T-cell (primary cell): Measurements from ENCODE around the gene CLECL1. TPM values are rescaled to one million over a fixed set of nuclear protein-coding genes. Genes with fewer than 3 reads are reported as not detected.
A peak's percentile ranks its signal among the peaks of the same experiment; 100 is the strongest.
"Not testable (repeated sequence)": the region's sequence is repeated elsewhere in the genome, so short reads cannot be mapped to it uniquely, and the experiment has no call there.

Source experiments
- ATAC-seq, 4 experiments: fragments of 200-7000 bp in 3 of 4; fragments of 150-1000 bp in 1 of 4; cut with Tn5 transposase; replicated peaks in 1 of 4; 1 replicate in 3 of 4; 2 replicates in 1 of 4; pipeline ENCODE4 v1.10.0; 2021; ENCODE audit warnings: moderate library complexity in 3 of 4, mild to moderate bottlenecking in 2 of 4, moderate number of reproducible peaks in 1 of 4
- CTCF ChIA-PET, 2 donors: fragments of 300-600 bp; sonication (Branson Sonifier 250); formaldehyde crosslinking; loops; one replicate each; lab custom pipeline; 2022; ENCODE audit warnings: antibody characterized with exemption in 2 of 2; lab: Charles Lee
- POLR2A ChIA-PET, 2 donors: fragments of 300-600 bp; sonication (Branson Sonifier 250); formaldehyde crosslinking; loops; one replicate each; lab custom pipeline; 2022; ENCODE audit warnings: antibody characterized with exemption in 2 of 2; lab: Charles Lee
- DNase-seq, 35 experiments: peaks; one replicate each; pipeline versions ENCODE4 v3.0.0 to v3.0.0-alpha.2; 2013 to 2023
- H3K27ac ChIP-seq: one replicate; pipeline ENCODE4 v1.5.1; 2013; ENCODE audit warnings: low read length
- H3K27me3 ChIP-seq, 2 experiments: replicated peaks in 1 of 2; 1 replicate in 1 of 2; 2 replicates in 1 of 2; pipeline versions ENCODE4 v1.6.1 to v1.7.0; 2013; ENCODE audit warnings: low read length in 1 of 2, mixed read lengths in 1 of 2; ENCODE audit not compliant: control insufficient read depth in 2 of 2, insufficient read depth in 2 of 2; ENCODE audit errors: extremely low read depth in 1 of 2
- H3K36me3 ChIP-seq, 2 donors: 1 replicate in 1 of 2; 2 replicates in 1 of 2; pipeline versions ENCODE4 v1.6.1 to v1.7.0; 2013; ENCODE audit warnings: low read length in 1 of 2; ENCODE audit not compliant: control insufficient read depth in 2 of 2, insufficient read depth in 1 of 2; ENCODE audit errors: extremely low read depth in 1 of 2
- H3K4me1 ChIP-seq, 2 experiments: 1 replicate in 1 of 2; 2 replicates in 1 of 2; pipeline versions ENCODE4 v1.6.1 to v1.7.0; 2013; ENCODE audit warnings: low read length in 2 of 2, mixed read lengths in 1 of 2; ENCODE audit not compliant: insufficient read depth in 2 of 2, control insufficient read depth in 1 of 2; ENCODE audit errors: extremely low read depth in 1 of 2
- H3K4me3 ChIP-seq, 2 donors: 1 replicate in 1 of 2; 2 replicates in 1 of 2; pipeline versions ENCODE4 v1.5.1 to v1.7.0; 2013; ENCODE audit warnings: mild to moderate bottlenecking in 2 of 2, low read length in 1 of 2, moderate library complexity in 1 of 2; ENCODE audit not compliant: control insufficient read depth in 1 of 2; ENCODE audit errors: extremely low read depth in 1 of 2
- H3K9me3 ChIP-seq: 2 replicates; pipeline ENCODE4 v1.7.0; 2013
- H3K27ac Mint-ChIP-seq, 2 donors: one replicate each; pipeline ENCODE4 v1.8.0; 2020 to 2021; ENCODE audit warnings: mild to moderate bottlenecking in 2 of 2, mixed read lengths in 2 of 2
- H3K27me3 Mint-ChIP-seq, 2 donors: one replicate each; pipeline ENCODE4 v1.8.0; 2021 to 2022; ENCODE audit warnings: mixed read lengths in 2 of 2
- H3K36me3 Mint-ChIP-seq: one replicate; pipeline ENCODE4 v1.8.0; 2021; ENCODE audit warnings: mixed read lengths
- H3K4me1 Mint-ChIP-seq, 3 donors: one replicate each; pipeline ENCODE4 v1.8.0; 2020 to 2022; ENCODE audit warnings: mixed read lengths in 3 of 3, mild to moderate bottlenecking in 1 of 3
- H3K4me3 Mint-ChIP-seq, 3 donors: one replicate each; pipeline ENCODE4 v1.8.0; 2020 to 2022; ENCODE audit warnings: mild to moderate bottlenecking in 3 of 3, mixed read lengths in 3 of 3, moderate library complexity in 3 of 3
- H3K9me3 Mint-ChIP-seq, 3 donors: one replicate each; pipeline ENCODE4 v1.8.0; 2020 to 2022; ENCODE audit warnings: mixed read lengths in 3 of 3
- WGBS: methylation state at CpG from one replicate; pipeline ENCODE4 v1.1.5; 2013; ENCODE audit warnings: missing lambda C conversion rate; ENCODE audit not compliant: insufficient coverage; 5-methylcytosine and 5-hydroxymethylcytosine counted together
- total RNA-seq, 35 experiments: library from RNA in 6 of 35; stranded (reverse) in 6 of 35; fragments of 120-200 nt in 1 of 35; gene quantifications; one replicate each; pipeline versions ENCODE4 v1.2.1 to v1.2.4 and lab custom pipeline; 2013 to 2026

The CLECL1 gene
- total RNA-seq, 5 donors from 2014 or later (not counting 1 experiment from before 2014, with no cell fraction given): 1.1 to 4.4 (median 2.9) TPM

- Mint-ChIP-seq H3K36me3 (peaks cover 22% of the 10 kb centered on the region), H3K27ac (peak overlapping the region; percentile 93 to 96), H3K9me3 (peaks cover 6 to 17% (median 9%) of the 10 kb centered on the region in 3 donors), H3K4me1 (peaks cover 58 to 79% (median 66%) of the 10 kb centered on the region in 3 donors), H3K27me3 (no peaks in the 10 kb centered on the region), H3K4me3 (no peak overlapping the region)
- ChIA-PET CTCF (interaction anchor here (0.9 to 3.2 kb wide), 20 partner anchors 9 to 378 kb away, joined by 3 to 41 read pairs (median 4); no protein-coding TSS in a partner anchor), POLR2A (interaction anchor here (1.0 to 1.1 kb wide), 3 partner anchors 38 to 73 kb away, joined by 3 read pairs; partner anchors contain the start of gene CD69 (in 1 of the 2))
- WGBS: 86% methylated on average over 1 of the region's 3 CpGs
- no peaks in the 10 kb centered on the region for H3K9me3 ChIP-seq
- H3K27ac ChIP-seq: peak overlapping the region; percentile 84
- no peak overlapping the region for H3K4me3 ChIP-seq
- no peaks in the 10 kb centered on the region for H3K36me3 ChIP-seq
- DNase-seq: no peak
- no peak for ATAC-seq
- no peaks in the 10 kb centered on the region for H3K27me3 ChIP-seq
- peaks cover 14 to 21% of the 10 kb centered on the region in 2 experiments for H3K4me1 ChIP-seq
Measured at GRCh38 chr12:9708853-9709252, 24.0 kb downstream of the CLECL1 start.

GRCh38 chr12:9707864-9708808 lies 24.8 kb downstream of the CLECL1 start:
- no peaks in the 10 kb centered on the region for H3K27me3 Mint-ChIP-seq
- Histone ChIP-seq H3K4me3 (peak overlapping the region in 1 of 2 donors; percentile 29), H3K9me3 (no peaks in the 10 kb centered on the region), H3K36me3 (no peaks in the 10 kb centered on the region), H3K27me3 (no peaks in the 10 kb centered on the region), H3K4me1 (peaks cover 19 to 25% of the 10 kb centered on the region in 2 experiments), H3K27ac (peak overlapping the region; percentile 84)
- ChIA-PET POLR2A (interaction anchor here (0.6 to 1.1 kb wide), 7 partner anchors 17 to 87 kb away, joined by 3 to 4 read pairs (median 3); partner anchors contain the start of gene CD69 (in 1 of the 2)), CTCF (interaction anchor here (0.6 to 3.2 kb wide), 34 partner anchors 9 to 377 kb away, joined by 3 to 41 read pairs (median 4); partner anchors contain the start of gene CLEC2D (in 2 of the 2))
- peak overlapping the region; percentile 54 to 82 (median 59) for H3K4me3 Mint-ChIP-seq
- H3K36me3 Mint-ChIP-seq: peaks cover 22% of the 10 kb centered on the region
- 71% methylated on average over 2 of the region's 12 CpGs for WGBS
- DNase-seq (peak; percentile 47 to 86 (median 68)), ATAC-seq (peak; percentile 75 to 84 (median 82))
- H3K4me1 Mint-ChIP-seq: peaks cover 58 to 79% (median 65%) of the 10 kb centered on the region in 3 donors
- peaks cover 6 to 17% (median 9%) of the 10 kb centered on the region in 3 donors for H3K9me3 Mint-ChIP-seq
- H3K27ac Mint-ChIP-seq: peak overlapping the region; percentile 93 to 96

- Histone ChIP-seq H3K9me3 (no peaks in the 10 kb centered on the region), H3K4me1 (peaks cover 27% of the 10 kb centered on the region in 2 experiments), H3K36me3 (no peaks in the 10 kb centered on the region), H3K27ac (peak overlapping the region; percentile 84), H3K4me3 (no peak overlapping the region), H3K27me3 (no peaks in the 10 kb centered on the region)
- peak in 2 of 4 experiments; percentile 23 to 37 for ATAC-seq
- CTCF ChIA-PET: interaction anchor here (1.2 to 3.2 kb wide), 7 partner anchors 28 to 73 kb away, joined by 3 to 41 read pairs (median 12); partner anchors contain the start of gene CLEC2D (in 1 of the 2)
- H3K27ac Mint-ChIP-seq: peak overlapping the region; percentile 93 to 96
- H3K9me3 Mint-ChIP-seq: peaks cover 6 to 21% (median 10%) of the 10 kb centered on the region in 3 donors
- H3K4me3 Mint-ChIP-seq: peak overlapping the region; percentile 54 to 82 (median 59)
- POLR2A ChIA-PET: interaction anchor here in 1 of 2 donors (0.5 to 0.8 kb wide), 2 partner anchors 32 to 61 kb away, joined by 3 read pairs; no protein-coding TSS in a partner anchor
- peaks cover 22% of the 10 kb centered on the region for H3K36me3 Mint-ChIP-seq
- DNase-seq: peak in 3 of 35 experiments; percentile 11 to 29 (median 19)
- H3K4me1 Mint-ChIP-seq: peaks cover 65 to 82% (median 72%) of the 10 kb centered on the region in 3 donors
- no peaks in the 10 kb centered on the region for H3K27me3 Mint-ChIP-seq
Measured at GRCh38 chr12:9707356-9707755, 25.5 kb downstream of the CLECL1 start.

GRCh38 chr12:9706086-9706685 lies 26.7 kb downstream of the CLECL1 start:
- H3K4me3 ChIP-seq: no peak overlapping the region
- H3K9me3 ChIP-seq: no peaks in the 10 kb centered on the region
- Mint-ChIP-seq H3K27me3 (no peaks in the 10 kb centered on the region), H3K27ac (peak overlapping the region; percentile 77 to 84), H3K4me3 (peak overlapping the region in 1 of 3 donors; percentile 65), H3K9me3 (peaks cover 6 to 24% (median 13%) of the 10 kb centered on the region in 3 donors), H3K4me1 (peaks cover 77 to 85% (median 77%) of the 10 kb centered on the region in 3 donors), H3K36me3 (peaks cover 22% of the 10 kb centered on the region)
- ChIA-PET CTCF (interaction anchor here (0.9 to 3.2 kb wide), 7 partner anchors 37 to 72 kb away, joined by 3 to 41 read pairs (median 4); partner anchors contain the start of gene CLEC2D (in 1 of the 2)), POLR2A (interaction anchor here (0.6 to 0.9 kb wide), 4 partner anchors 12 to 60 kb away, joined by 3 to 6 read pairs (median 4); no protein-coding TSS in a partner anchor)
- no peak for ATAC-seq
- H3K27me3 ChIP-seq: no peaks in the 10 kb centered on the region
- peak overlapping the region; percentile 35 for H3K27ac ChIP-seq
- no peaks in the 10 kb centered on the region for H3K36me3 ChIP-seq
- H3K4me1 ChIP-seq: peaks cover 37% of the 10 kb centered on the region in 2 experiments
- peak in 1 of 35 experiments; percentile 45 for DNase-seq

GRCh38 chr12:9704561-9704960 lies 28.3 kb downstream of the CLECL1 start:
- H3K4me3 ChIP-seq, DNase-seq, ATAC-seq, H3K27me3 ChIP-seq, H3K9me3 ChIP-seq, H3K36me3 ChIP-seq, H3K4me3 Mint-ChIP-seq, H3K27ac ChIP-seq, H3K27me3 Mint-ChIP-seq: not testable (repeated sequence)
- POLR2A ChIA-PET: interaction anchor here in 1 of 2 donors (0.6 kb wide), 1 partner anchor 31 kb away, joined by 3 read pairs; no protein-coding TSS in a partner anchor
- Mint-ChIP-seq H3K27ac (peak overlapping the region; percentile 69 to 82), H3K9me3 (peaks cover 12 to 39% (median 25%) of the 10 kb centered on the region in 3 donors), H3K36me3 (peaks cover 22% of the 10 kb centered on the region), H3K4me1 (peaks cover 80 to 88% (median 81%) of the 10 kb centered on the region in 3 donors)
- CTCF ChIA-PET: interaction anchor here (0.7 to 1.4 kb wide), 2 partner anchors 66 to 69 kb away, joined by 3 read pairs; no protein-coding TSS in a partner anchor
- no CpG with 5 or more reads among the region's 5 CpGs for WGBS
- H3K4me1 ChIP-seq: peaks cover 37 to 49% of the 10 kb centered on the region in 2 experiments
